K562 (cell line): ENCODE results near the gene STT3A. TPM values are rescaled to one million over a fixed set of nuclear protein-coding genes. Genes with fewer than 3 reads are reported as not detected.

Experiments used
- FOXK1 ChIP-seq: sonication (generic); formaldehyde crosslinking; IDR thresholded peaks from 2 replicates; pipeline ENCODE4 v1.8.0; 2022; ENCODE audit warnings: missing genetic modification reagents, mild to moderate bottlenecking, borderline replicate concordance
- MAZ ChIP-seq, 2 experiments: fragments of 450-650 bp in 1 of 2; sonication (generic) in 1 of 2; formaldehyde crosslinking; IDR thresholded peaks in 1 of 2; conservative IDR thresholded peaks in 1 of 2; 2 replicates each; pipeline versions ENCODE4 v1.4.0 to v1.5.0; 2020; ENCODE audit warnings: mild to moderate bottlenecking in 1 of 2, missing genetic modification reagents in 1 of 2
- RBM39 ChIP-seq: fragments of 200-400 bp; formaldehyde crosslinking; optimal IDR thresholded peaks from 2 replicates; pipeline ENCODE3; 2018; ENCODE audit warnings: low read depth, low read length
- ZNF696 ChIP-seq: fragments of 250-450 bp; sonication (Bioruptor Pico); conservative IDR thresholded peaks from 2 replicates; pipeline ENCODE4 v1.4.0; 2020; ENCODE audit warnings: mild to moderate bottlenecking, moderate library complexity
- polyA plus RNA-seq, 8 experiments: library from polyadenylated mRNA; depleted of rRNA in 4 of 8; stranded (reverse) in 5 of 8; unstranded in 3 of 8; fragments of >200 nt; fragmentation: Nextera tagmentation in 2 of 8; fragmentation: Illumina TruSeq in 1 of 8; extraction: Ambion mirVana in 2 of 8; extraction: Trizol in 1 of 8; gene quantifications; 2 replicates each; pipeline versions ENCODE4 v1.2.1 to v1.2.3, GENCODE V29; 2011 to 2014; ENCODE audit warnings: inconsistent platforms in 1 of 8, missing spikeins in 1 of 8
- total RNA-seq, 7 experiments: library from RNA; depleted of rRNA in 6 of 7; stranded (reverse); fragments of >200 nt in 6 of 7; fragmentation: Illumina TruSeq in 2 of 7; extraction: Trizol in 2 of 7; gene quantifications; 2 replicates each; pipeline versions ENCODE4 v1.2.1 to v1.2.3, GENCODE V29; 2011 to 2021; ENCODE audit warnings: low replicate concordance in 1 of 7
- TF ChIP-seq, protein P1 (sequence below), 3 experiments: fragments of 200-800 bp in 1 of 3; fragments of 250-450 bp in 1 of 3; fragments of 450-650 bp in 1 of 3; sonication (Bioruptor Pico) in 1 of 3; sonication (Bioruptor generic) in 1 of 3; formaldehyde crosslinking in 1 of 3; IDR thresholded peaks; 2 replicates each; pipeline versions ENCODE4 v1.6.1 to v1.8.0; 2016 to 2022; ENCODE audit warnings: mild to moderate bottlenecking in 2 of 3, missing genetic modification characterization in 2 of 3, missing compliant biosample characterization in 1 of 3, moderate library complexity in 1 of 3
- TF ChIP-seq, protein P2 (sequence below): fragments of 250-450 bp; sonication (Bioruptor Pico); IDR thresholded peaks from 2 replicates; pipeline ENCODE4 v1.4.0; 2020
- TF ChIP-seq, protein P3 (sequence below), 2 experiments: fragments of 450-650 bp; IDR thresholded peaks; 2 replicates each; pipeline ENCODE4 v1.6.1; 2016; ENCODE audit warnings: mild to moderate bottlenecking in 2 of 2, borderline replicate concordance in 1 of 2, low read depth in 1 of 2, moderate library complexity in 1 of 2

Gene STT3A
- total and polyA plus RNA-seq, 9 of the 15 experiments (the other 6 are each of a cell fraction or from before 2014, with no cell fraction given) = 70.7 to 330 (median 192) TPM

DNA sequence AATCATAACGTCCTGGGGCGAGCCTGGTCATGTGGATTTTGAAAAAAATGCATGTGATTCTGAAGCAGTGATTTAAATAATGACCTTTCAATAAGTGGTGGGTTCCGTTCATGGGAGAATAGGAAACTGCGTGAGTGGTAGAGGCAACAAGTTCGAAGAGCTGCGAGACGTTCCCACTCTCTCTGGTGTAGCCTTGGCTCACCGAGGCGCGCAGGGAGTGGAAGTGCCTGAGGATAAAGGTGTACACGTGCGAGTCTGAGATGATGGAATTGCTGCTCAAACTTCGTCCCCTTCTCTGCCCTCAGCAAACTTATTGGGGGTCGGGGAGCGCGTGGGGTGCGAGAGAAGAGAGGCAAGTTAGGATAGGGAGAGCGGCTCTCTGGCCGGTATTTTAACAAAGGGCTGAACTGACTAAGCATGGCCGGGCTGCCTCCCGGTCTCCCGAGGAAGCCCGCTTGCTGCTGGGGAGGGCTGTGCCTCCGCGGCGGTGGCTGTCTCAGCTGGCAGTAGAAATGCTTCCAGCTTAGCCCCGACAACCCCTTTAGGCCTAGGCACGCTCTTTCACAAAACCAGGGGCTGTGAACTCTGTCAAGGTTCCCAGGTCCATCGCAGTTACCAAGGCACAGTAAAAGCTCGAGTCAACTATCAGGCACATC is 875 bp upstream of the STT3A start (continued):
- TF ChIP-seq, protein P1, sequence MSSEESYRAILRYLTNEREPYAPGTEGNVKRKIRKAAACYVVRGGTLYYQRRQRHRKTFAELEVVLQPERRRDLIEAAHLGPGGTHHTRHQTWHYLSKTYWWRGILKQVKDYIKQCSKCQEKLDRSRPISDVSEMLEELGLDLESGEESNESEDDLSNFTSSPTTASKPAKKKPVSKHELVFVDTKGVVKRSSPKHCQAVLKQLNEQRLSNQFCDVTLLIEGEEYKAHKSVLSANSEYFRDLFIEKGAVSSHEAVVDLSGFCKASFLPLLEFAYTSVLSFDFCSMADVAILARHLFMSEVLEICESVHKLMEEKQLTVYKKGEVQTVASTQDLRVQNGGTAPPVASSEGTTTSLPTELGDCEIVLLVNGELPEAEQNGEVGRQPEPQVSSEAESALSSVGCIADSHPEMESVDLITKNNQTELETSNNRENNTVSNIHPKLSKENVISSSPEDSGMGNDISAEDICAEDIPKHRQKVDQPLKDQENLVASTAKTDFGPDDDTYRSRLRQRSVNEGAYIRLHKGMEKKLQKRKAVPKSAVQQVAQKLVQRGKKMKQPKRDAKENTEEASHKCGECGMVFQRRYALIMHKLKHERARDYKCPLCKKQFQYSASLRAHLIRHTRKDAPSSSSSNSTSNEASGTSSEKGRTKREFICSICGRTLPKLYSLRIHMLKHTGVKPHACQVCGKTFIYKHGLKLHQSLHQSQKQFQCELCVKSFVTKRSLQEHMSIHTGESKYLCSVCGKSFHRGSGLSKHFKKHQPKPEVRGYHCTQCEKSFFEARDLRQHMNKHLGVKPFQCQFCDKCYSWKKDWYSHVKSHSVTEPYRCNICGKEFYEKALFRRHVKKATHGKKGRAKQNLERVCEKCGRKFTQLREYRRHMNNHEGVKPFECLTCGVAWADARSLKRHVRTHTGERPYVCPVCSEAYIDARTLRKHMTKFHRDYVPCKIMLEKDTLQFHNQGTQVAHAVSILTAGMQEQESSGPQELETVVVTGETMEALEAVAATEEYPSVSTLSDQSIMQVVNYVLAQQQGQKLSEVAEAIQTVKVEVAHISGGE (CRISPR knock-in tag; IDR thresholded peaks at IDR 0.05) = no peak
- TF ChIP-seq FOXK1 (CRISPR knock-in tag) (no peak), MAZ (CRISPR knock-in tag; conservative IDR thresholded peaks at IDR 0.05 in 1 of 2, IDR thresholded peaks at IDR 0.05 in 1 of 2) (peak in 1 of 2 experiments; percentile 18; a peak in 1 of 4 replicates), ZNF696 (no peak), RBM39 (peak; percentile 41)
- TF ChIP-seq, protein P2, sequence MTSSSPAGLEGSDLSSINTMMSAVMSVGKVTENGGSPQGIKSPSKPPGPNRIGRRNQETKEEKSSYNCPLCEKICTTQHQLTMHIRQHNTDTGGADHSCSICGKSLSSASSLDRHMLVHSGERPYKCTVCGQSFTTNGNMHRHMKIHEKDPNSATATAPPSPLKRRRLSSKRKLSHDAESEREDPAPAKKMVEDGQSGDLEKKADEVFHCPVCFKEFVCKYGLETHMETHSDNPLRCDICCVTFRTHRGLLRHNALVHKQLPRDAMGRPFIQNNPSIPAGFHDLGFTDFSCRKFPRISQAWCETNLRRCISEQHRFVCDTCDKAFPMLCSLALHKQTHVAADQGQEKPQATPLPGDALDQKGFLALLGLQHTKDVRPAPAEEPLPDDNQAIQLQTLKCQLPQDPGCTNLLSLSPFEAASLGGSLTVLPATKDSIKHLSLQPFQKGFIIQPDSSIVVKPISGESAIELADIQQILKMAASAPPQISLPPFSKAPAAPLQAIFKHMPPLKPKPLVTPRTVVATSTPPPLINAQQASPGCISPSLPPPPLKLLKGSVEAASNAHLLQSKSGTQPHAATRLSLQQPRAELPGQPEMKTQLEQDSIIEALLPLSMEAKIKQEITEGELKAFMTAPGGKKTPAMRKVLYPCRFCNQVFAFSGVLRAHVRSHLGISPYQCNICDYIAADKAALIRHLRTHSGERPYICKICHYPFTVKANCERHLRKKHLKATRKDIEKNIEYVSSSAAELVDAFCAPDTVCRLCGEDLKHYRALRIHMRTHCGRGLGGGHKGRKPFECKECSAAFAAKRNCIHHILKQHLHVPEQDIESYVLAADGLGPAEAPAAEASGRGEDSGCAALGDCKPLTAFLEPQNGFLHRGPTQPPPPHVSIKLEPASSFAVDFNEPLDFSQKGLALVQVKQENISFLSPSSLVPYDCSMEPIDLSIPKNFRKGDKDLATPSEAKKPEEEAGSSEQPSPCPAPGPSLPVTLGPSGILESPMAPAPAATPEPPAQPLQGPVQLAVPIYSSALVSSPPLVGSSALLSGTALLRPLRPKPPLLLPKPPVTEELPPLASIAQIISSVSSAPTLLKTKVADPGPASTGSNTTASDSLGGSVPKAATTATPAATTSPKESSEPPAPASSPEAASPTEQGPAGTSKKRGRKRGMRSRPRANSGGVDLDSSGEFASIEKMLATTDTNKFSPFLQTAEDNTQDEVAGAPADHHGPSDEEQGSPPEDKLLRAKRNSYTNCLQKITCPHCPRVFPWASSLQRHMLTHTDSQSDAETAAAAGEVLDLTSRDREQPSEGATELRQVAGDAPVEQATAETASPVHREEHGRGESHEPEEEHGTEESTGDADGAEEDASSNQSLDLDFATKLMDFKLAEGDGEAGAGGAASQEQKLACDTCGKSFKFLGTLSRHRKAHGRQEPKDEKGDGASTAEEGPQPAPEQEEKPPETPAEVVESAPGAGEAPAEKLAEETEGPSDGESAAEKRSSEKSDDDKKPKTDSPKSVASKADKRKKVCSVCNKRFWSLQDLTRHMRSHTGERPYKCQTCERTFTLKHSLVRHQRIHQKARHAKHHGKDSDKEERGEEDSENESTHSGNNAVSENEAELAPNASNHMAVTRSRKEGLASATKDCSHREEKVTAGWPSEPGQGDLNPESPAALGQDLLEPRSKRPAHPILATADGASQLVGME = no peak
- TF ChIP-seq, protein P3, sequence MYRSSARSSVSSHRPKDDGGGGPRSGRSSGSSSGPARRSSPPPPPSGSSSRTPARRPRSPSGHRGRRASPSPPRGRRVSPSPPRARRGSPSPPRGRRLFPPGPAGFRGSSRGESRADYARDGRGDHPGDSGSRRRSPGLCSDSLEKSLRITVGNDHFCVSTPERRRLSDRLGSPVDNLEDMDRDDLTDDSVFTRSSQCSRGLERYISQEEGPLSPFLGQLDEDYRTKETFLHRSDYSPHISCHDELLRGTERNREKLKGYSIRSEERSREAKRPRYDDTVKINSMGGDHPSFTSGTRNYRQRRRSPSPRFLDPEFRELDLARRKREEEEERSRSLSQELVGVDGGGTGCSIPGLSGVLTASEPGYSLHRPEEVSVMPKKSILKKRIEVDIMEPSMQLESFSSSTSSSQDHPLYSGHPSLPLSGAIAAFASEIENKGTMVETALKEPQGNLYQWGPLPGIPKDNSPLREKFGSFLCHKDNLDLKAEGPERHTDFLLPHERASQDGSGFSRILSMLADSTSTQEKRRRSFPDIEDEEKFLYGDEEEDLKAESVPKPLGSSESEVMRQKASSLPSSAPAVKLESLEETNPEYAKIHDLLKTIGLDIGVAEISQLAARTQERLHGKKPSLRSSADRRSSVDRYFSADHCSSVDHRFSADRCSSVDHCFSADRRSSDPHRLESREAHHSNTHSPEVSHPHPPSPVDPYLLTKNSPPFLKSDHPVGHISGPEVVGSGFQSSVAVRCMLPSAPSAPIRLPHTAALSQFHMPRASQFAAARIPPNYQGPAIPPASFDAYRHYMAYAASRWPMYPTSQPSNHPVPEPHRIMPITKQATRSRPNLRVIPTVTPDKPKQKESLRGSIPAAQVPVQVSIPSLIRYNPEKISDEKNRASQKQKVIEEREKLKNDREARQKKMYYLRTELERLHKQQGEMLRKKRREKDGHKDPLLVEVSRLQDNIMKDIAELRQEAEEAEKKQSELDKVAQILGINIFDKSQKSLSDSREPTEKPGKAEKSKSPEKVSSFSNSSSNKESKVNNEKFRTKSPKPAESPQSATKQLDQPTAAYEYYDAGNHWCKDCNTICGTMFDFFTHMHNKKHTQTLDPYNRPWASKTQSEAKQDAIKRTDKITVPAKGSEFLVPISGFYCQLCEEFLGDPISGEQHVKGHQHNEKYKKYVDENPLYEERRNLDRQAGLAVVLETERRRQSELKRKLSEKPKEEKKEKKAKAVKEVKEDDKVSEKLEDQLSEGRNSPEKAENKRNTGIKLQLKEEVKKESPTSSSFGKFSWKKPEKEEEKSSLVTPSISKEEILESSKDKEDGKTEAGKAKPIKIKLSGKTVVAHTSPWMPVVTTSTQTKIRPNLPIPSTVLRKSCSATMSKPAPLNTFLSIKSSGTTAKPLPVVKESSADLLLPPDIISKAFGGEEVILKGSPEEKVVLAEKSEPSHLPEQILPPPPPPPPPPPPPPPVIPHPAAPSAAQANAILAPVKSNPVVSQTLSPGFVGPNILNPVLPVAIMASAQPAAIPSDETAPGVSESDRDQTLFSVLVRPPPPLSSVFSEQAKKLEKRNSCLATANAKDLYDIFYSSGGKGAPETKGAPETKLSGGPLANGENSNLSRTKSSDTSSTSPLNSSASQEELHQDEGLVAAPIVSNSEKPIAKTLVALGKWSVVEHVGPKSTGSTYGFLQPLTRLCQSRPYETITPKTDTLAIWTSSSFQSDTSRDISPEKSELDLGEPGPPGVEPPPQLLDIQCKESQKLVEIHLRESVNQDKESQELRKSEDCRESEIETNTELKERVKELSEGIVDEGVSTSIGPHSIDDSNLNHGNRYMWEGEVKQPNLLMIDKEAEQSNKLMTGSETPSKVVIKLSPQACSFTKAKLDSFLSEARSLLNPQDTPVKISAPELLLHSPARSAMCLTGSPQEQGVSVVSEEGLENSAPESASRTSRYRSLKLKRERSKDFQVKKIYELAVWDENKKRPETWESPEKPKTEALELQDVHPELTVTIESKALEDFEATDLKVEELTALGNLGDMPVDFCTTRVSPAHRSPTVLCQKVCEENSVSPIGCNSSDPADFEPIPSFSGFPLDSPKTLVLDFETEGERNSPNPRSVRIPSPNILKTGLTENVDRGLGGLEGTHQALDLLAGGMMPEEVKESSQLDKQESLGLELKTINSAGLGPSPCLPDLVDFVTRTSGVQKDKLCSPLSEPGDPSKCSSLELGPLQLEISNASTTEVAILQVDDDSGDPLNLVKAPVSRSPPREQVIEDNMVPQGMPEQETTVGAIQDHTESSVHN (IDR thresholded peaks at IDR 0.05; ENCODE audit: borderline replicate concordance in 1 of 2, low read depth in 1 of 2) = no peak
- TF ChIP-seq, all 486 proteins: peak for 22
